ENCODE results near the gene BAIAP2.
A peak's percentile ranks its signal among the peaks of the same experiment; 100 is the strongest.

BAIAP2 gene

DNA sequence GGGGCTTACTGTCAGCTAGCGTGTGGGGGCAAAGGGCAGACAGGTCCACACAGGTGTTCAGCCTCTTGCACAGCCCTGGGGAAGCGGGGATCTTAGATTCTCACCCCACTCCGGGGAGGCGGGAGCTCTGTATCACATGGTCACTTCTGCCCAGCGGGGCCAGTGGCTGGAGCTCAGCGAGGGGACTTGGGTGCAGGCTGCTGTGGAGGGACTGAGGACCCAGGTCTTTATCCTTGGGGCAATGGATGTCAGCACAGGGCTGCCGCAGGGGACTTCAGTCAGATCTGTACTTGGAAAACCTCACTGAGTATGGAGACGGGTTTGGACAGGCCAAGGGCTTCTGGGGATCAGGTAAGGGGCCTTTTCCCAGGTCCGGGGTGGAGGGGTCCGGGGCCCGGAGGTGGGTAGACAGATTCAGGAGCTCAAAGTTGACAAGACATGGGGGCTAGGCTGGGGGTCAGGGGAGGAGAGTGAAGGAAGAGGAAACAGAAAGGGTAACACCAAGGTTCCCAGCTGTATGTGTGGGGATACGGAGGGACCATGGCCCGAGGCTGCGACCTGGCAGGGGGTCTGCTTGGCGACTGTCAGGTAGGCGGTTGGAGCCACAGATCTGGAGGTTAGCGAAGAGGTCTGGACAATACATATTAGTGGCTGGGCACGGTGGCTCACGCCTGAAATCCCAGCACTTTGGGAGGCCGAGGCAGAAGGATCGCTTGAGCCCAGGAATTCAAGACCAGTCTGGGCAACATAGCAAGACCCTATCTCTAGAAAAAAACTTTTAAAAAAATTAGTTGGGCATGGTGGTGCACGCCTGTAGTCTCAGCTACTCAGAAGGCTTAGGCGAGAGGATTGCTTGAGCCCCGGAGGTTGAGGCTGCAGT, 15.1 kb upstream of the BAIAP2 start:
- Histone ChIP-seq H3K27ac (no peak overlapping the region), H3K4me3 (no peak overlapping the region)
- DNase-seq (ENCODE audit: low spot score), result peak; percentile 66
- TF ChIP-seq, protein P1, sequence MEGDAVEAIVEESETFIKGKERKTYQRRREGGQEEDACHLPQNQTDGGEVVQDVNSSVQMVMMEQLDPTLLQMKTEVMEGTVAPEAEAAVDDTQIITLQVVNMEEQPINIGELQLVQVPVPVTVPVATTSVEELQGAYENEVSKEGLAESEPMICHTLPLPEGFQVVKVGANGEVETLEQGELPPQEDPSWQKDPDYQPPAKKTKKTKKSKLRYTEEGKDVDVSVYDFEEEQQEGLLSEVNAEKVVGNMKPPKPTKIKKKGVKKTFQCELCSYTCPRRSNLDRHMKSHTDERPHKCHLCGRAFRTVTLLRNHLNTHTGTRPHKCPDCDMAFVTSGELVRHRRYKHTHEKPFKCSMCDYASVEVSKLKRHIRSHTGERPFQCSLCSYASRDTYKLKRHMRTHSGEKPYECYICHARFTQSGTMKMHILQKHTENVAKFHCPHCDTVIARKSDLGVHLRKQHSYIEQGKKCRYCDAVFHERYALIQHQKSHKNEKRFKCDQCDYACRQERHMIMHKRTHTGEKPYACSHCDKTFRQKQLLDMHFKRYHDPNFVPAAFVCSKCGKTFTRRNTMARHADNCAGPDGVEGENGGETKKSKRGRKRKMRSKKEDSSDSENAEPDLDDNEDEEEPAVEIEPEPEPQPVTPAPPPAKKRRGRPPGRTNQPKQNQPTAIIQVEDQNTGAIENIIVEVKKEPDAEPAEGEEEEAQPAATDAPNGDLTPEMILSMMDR (IDR thresholded peaks at IDR 0.05), result no peak

DNA sequence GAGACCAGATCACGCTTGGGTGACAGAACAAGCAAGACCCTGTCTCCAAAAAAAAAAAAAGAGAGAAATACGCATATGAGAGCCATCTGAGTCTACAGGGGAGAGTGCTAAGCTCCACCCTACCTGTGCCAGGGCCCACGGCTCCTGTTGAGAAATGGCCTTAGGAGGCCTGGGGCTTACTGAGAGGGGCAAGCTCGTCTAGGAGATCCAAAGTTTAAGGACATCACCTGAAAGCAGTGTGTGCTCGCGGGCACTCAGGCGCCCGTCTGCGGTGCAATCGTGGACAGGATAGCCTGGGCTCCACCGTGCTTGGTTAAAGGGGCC, 14.5 kb upstream of the BAIAP2 start:
- TF ChIP-seq, protein P1 (IDR thresholded peaks at IDR 0.05), result no peak
- Histone ChIP-seq H3K27ac (no peak overlapping the region), H3K4me3 (no peak overlapping the region)
- DNase-seq (ENCODE audit: low spot score), result no peak

DNA sequence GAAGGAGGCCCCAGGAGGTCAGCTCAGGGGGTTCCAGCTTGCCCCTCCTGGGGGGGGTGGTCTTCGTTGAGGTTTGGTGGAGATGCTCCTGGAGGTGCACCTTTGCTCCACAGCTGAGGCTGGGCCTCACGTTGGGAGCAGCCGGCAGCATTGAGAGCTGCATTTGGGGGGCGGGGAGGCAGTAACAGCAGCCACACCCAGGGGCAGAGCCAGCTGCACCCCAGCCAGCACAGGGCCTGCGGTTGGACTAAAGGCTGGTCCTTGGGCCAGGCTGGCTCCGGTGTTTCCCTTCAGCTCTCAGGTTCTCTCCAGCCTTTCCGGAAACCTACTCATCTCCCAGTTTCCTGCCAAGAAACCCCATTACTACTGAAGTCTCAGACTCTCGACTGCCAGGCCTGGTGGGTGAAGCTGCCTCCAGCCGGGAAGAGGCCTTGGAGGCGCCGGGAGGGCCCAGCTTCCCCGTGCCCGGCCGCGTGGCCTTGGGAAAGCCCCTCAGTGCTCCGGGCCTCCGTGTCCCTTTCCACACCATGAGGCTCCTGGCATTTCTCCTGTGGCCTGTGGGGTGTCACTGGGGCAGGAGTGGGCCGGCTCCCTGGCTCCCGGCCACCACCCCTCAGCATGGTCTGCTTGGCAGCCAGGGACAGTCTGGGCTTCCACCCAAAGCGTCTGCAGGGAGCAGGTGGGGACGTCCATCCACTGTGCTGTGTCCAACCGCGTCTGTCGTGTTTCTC, 14.0 kb upstream of the BAIAP2 start:
- peak; percentile 77 for DNase-seq (ENCODE audit: low spot score)
- H3K4me3 ChIP-seq, result no peak overlapping the region
- peak overlapping the region in 1 of 2 donors; percentile 29 for H3K27ac ChIP-seq

DNA sequence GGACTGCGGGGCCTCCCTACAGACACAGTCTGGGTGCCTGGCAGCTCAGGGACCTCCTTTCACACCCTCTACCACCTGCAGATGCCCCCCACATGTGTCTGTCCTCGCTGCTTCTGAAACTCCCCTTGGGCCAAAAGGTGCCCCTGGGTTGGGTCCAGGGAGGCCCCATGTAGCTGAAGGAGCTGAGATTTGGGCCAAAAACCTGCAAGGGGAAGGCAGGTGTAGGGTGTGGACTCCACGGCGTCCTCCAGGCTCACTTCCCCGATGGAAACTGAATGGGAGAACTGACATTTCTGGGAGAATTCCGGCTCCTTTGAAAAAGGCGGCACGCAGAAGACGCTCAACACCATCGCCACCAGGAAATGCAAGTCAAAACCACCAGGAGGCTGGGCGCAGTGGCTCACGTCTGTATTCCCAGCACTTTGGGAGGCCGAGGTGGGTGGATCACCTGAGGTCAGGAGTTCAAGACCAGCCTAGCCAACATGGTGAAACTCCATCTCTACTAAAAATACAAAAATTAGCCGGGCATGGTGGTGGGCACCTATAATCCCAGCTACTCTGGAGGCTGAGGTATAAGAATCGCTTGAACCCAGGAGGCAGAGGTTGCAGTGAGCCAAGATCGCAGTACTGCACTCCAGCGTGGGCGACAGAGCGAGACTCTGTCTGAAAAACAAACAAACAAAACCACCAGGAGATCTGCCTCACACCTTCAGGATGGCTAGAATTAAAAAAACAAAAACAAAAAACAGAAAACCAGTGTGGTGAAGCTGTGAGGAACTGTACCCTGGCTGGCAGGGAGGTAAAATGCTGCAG, 13.2 kb upstream of the BAIAP2 start:
- DNase-seq (ENCODE audit: low spot score), result no peak
- H3K27ac ChIP-seq, result peak overlapping the region in 1 of 2 donors; percentile 29
- TF ChIP-seq, protein P1 (IDR thresholded peaks at IDR 0.05), result no peak

More for the DNA sequence above, 14.0 kb upstream of the BAIAP2 start:
- TF ChIP-seq, protein P1 (IDR thresholded peaks at IDR 0.05), result no peak

DNA sequence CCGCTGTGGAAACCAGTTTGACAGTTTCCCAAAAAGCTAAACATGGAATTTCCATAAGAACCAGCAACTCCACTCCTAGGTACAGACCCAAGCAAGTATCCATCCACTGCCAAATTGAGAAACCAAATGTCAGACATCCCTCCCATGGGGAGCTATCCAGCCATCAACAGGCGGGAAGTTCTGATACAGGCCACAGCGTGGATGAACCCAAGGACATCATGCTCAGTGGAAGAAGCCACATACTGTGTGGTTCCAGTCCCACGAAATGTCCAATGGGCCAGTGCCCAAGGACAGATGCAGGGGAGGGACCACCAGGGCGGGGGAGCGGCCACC, 12.6 kb upstream of the BAIAP2 start:
- no peak overlapping the region for H3K27ac ChIP-seq

More for the DNA sequence above, 13.2 kb upstream of the BAIAP2 start:
- no peak overlapping the region for H3K4me3 ChIP-seq

DNA sequence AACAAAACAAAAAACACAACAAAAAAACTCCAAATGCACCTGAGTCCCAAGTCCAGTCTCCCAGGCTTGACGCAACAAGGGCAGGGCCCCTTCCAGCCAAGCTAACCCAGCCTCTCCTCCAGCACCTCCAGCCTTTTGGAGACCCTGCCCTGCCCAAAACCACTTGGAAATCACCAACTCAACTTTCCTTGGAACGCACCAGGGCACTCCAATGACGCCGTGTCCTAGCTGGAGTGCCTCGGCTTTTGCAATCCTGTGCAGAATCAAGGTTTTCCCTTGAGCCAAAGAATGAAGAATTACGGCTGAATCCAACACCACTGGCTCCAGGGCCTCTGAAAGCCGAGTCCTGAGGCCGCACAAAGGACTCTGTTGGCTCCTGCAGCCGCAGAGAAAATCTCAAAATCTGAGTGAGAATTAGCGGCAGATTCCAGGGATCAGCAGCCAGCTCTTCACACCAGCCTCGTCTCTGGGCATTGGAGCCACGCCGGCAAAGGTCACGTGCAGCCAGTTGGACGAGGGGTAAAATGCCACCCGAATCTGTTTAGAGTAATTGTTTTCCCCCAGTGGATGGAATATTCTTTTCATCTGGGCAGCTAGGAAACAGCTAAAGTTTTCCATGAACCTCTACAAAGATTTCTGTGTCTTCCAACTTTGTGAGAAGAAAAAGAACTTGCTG, 9.7 kb upstream of the BAIAP2 start:
- DNase-seq (ENCODE audit: low spot score), result no peak
- H3K27ac ChIP-seq, result peak overlapping the region in 1 of 2 donors; percentile 67
- H3K4me3 ChIP-seq, result no peak overlapping the region
- TF ChIP-seq, protein P1 (IDR thresholded peaks at IDR 0.05), result no peak

More for the DNA sequence above, 12.6 kb upstream of the BAIAP2 start:
- H3K4me3 ChIP-seq, result no peak overlapping the region
- DNase-seq (ENCODE audit: low spot score), result no peak
- TF ChIP-seq, protein P1 (IDR thresholded peaks at IDR 0.05), result no peak

Measured in coronary artery (tissue), 2 donors.